H4 (cell line): ENCODE measurements around the gene ALG10B. TPM values are rescaled to one million over a fixed set of nuclear protein-coding genes. Genes with fewer than 3 reads are reported as not detected.
"Not testable (repeated sequence)": the region's sequence is repeated elsewhere in the genome, so short reads cannot be mapped to it uniquely, and the experiment has no call there.

Source experiments
- DNase-seq: peaks from one replicate; pipeline ENCODE4 v3.0.0-alpha.2; 2015; ENCODE audit warnings: low spot score
- total RNA-seq: library from RNA; depleted of rRNA; stranded (reverse); fragments of >200 nt; shearing (Covaris generic); gene quantifications from 2 replicates; pipeline ENCODE4 v1.2.3, GENCODE V29; 2014; rRNA removed

ALG10B gene
- total RNA-seq, result 2.4 and 4.7 TPM in 2 replicates

GRCh38 chr12:38316391-38317129 lies at the start of gene ALG10B:
Gene ALG10B (plus strand): TSS chr12:38316774. CDS start chr12:38316894, 120 bp downstream.
- peak; percentile 93 for DNase-seq

DNA sequence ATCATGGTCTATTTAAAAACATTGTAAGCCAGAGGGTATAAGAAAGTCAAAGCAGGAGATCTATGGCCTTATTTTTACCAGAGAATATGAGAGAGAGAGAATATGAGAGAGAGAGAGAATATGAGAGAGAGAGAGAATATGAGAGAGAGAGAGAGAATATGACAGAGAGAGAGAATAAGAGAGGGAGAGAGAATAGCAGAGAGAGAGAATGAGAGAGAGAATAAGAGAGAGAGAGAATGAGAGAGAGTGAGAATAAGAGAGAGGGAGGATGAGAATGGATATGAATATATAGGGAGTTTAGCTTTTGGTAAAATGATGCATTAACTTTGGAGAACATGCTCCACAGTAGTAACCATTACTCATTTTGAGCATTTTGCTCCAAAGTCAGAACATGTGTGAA lies 48.0 kb upstream of the ALG10B start:
- no peak for DNase-seq

- no peak for DNase-seq
These were observed 46.7 kb upstream of the ALG10B start for GRCh38 chr12:38269897-38270296.

GRCh38 chr12:38279756-38280155 lies 36.8 kb upstream of the ALG10B start:
- DNase-seq, result no peak

DNA sequence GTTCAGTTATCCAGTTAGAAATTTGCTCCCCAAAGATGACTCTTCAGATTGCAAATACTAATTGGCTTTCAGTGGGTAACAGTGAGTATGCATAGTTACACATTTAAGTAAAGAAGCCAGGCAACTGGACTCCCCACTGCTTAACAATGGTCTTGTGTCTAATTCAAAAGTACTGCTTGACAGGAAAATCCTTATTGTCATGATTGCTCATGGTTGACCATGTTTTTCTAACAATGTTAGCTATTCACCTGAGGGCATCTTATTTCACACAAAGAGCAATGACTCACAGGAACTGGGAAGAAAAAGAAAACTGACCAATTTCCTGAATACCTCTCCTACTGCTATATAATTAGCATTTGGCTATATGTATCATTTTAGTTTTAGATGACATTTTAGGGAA lies 33.7 kb upstream of the ALG10B start:
- peak; percentile 28 for DNase-seq

DNA sequence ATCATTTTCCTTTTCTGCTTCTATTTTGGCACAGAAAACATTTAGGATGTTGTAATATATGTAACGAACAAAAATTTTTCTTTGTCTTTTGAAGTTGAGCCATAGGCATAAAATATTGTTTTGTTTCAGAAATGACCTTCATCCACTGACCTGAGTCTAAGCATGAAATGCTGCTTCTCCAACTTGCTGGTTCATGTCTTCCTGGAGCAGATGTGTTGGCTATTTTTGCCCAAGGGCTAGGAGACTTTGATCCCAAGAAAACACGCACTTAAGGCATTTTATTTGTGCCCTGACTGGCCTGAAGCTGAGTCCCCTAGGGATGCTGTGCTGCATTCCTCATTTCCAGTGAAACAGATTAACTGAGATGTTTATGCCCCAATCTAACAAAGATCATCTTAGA lies 27.2 kb upstream of the ALG10B start:
- no peak for DNase-seq

GRCh38 chr12:38291160-38291559 lies 25.4 kb upstream of the ALG10B start:
- no peak for DNase-seq

DNA sequence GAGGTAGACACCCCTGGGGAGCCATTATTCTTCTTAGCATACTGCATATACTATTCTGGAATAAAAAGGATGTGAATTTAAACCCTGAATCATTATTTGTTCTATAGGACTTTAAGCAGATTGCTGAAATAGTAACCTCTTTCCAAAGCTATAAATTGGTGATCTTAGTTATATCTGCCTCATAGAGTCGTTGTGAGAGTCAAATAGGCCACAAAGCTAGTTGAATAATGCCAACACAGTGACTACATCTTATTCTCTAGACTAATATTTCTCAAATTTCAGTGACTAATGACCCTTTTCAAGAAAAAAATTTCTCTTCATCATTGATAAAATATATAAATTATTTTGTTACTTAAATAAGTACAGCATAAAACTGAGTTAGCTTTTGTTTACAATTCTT lies 13.6 kb upstream of the ALG10B start:
- DNase-seq, result not testable (repeated sequence)

DNA sequence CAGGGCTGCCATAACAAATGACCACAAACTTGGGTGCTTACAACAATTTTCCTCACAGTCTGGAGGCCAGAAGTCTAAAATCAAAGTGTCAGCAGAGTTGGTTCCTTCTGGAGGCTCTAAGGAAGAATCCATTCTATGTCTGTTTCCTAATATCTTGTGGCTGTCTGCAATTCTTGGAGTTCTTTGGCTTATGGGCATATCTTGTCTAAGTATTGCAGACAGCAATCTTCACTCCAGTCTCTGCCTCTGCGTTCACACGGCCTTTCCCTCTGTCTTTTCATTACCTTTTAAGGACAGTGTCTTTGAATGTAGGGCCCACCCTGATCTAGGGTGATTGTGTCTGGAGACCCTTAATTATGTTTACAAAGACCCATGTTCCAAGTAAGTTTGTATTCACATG lies 5.4 kb downstream of the ALG10B start:
- not testable (repeated sequence) for DNase-seq

GRCh38 chr12:38324912-38325311 lies 8.3 kb downstream of the ALG10B start:
- DNase-seq, result no peak

DNA sequence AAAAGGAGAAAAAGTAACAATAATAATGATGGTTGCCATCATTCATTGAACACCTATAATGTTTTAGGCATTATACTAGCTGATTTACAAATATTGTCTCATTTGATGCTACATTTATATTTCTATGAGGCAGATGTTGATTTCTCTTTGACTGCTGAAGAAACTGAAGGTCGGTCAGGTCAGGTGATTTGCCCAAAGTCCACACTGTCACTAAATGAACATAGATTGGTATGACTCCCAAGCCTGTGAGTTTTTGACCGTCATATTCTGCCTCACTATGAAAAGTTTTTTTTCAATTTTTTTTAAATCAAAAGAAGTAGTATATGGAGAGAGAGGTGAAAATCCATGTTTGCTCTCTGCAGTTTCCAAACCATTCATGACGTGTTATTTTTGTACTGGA lies 10.8 kb downstream of the ALG10B start:
- no peak for DNase-seq

GRCh38 chr12:38328306-38328895 lies 11.8 kb downstream of the ALG10B start:
- DNase-seq, result peak; percentile 30

DNA sequence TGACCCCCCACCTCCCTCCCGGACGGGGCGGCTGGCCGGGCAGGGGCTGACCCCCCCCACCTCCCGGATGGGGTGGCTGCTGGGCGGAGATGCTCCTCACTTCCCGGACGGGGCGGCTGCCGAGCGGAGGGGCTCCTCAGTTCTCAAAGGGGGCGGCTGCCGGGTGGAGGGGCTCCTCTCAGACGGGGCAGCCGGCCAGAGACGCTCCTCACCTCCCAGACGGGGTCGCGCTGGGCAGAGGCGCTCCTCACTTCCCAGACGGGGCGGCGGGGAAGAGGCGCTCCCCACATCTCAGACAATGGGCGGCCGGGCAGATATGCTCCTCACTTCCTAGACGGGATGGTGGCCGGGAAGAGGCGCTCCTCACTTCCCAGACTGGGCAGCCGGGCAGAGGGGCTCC lies 13.8 kb downstream of the ALG10B start:
- not testable (repeated sequence) for DNase-seq

DNA sequence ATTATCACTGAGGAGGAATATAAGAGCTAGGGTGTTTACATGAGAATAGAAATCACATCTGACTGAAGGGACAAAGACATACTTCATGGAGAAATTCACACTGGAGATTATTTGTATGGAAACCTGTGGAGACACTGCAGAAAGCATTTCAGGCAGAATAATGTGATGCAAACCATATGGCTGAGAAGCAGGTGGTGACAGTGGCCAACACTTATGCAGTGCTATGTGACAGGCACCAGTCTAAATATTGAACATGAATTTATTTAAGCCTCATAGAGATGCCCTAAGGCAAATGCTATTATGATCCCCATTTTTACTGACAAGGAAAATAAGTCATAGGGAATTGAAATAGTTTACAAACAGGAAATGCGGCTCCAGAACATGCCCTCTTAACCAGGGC lies 16.2 kb downstream of the ALG10B start:
- DNase-seq, result no peak

- no peak for DNase-seq
These were observed 25.9 kb downstream of the ALG10B start for GRCh38 chr12:38342444-38342843.

GRCh38 chr12:38343256-38343655 lies 26.7 kb downstream of the ALG10B start:
- not testable (repeated sequence) for DNase-seq

DNA sequence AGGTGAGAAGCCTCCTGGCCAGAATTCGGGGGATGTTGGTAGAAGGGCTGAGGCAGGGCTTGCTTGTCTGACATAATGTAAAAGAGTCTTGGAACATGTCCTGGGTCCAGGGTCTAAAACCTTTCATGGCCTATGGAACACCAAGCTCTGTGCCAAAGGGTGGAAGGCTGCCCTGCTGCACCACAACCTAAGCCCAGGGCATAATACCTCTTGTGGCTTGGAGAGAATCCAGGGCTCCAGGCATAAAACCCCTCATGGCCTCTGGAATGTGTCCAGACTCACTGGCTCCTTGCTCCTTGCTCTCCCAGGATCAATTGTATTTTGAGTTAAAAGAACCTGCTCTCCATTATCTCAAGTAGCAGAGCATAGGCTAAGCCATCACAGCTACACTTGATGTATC lies 27.3 kb downstream of the ALG10B start:
- DNase-seq, result not testable (repeated sequence)

GRCh38 chr12:38350342-38351174 lies 34.0 kb downstream of the ALG10B start:
- DNase-seq, result no peak

DNA sequence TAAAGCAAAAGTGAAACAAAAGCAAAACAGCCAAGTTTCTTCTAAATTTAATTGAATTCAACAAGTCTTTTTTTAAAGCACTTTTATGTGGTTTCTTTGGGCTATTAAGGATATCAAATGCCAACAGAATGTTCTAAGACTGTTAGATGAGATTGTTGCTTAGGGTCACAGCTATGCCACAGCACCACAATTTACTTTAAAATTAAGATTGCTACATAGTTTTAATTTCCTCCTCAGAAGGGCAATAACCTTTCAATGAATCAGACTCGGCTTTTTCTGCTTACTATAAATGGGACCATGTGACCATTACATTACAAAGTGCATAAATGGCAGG lies 34.6 kb downstream of the ALG10B start:
- peak; percentile 81 for DNase-seq

GRCh38 chr12:38367506-38367905 lies 50.9 kb downstream of the ALG10B start:
- no peak for DNase-seq

GRCh38 chr12:38370311-38370710 lies 53.7 kb downstream of the ALG10B start:
- no peak for DNase-seq

GRCh38 chr12:38373784-38374183 lies 57.2 kb downstream of the ALG10B start:
- DNase-seq, result peak; percentile 3

GRCh38 chr12:38374751-38375150 lies 58.2 kb downstream of the ALG10B start:
- no peak for DNase-seq
